Fibroblast of villous mesenchyme (primary cell): ENCODE data around the gene PHGDH. TPM values are rescaled to one million over a fixed set of nuclear protein-coding genes. Genes with fewer than 3 reads are reported as not detected.

Source experiments
- DNase-seq: peaks from one replicate; pipeline ENCODE4 v3.0.0-alpha.2; 2010; ENCODE audit warnings: low read depth
- H3K4me3 ChIP-seq: 2 replicates; pipeline ENCODE4 v1.5.1; 2011; ENCODE audit warnings: low read depth, mild to moderate bottlenecking, low read length
- CTCF ChIP-seq: IDR thresholded peaks from 2 replicates; pipeline ENCODE4 v1.5.1; 2012; ENCODE audit warnings: low read depth, mild to moderate bottlenecking, low read length; ENCODE audit not compliant: insufficient read depth
- total RNA-seq: library from RNA; depleted of rRNA; stranded (reverse); fragments of >200 nt; gene quantifications from 2 replicates; pipeline ENCODE4 v1.2.3, GENCODE V29; 2012

The PHGDH gene
- total RNA-seq, 1 donor: 80.7 TPM

GRCh38 chr1:119787776-119788175, 76.0 kb downstream of the PHGDH start:
- no peak for TF ChIP-seq CTCF
- no peak overlapping the region for H3K4me3 ChIP-seq
- DNase-seq: peak; percentile 82

GRCh38 chr1:119790451-119791198, 78.9 kb downstream of the PHGDH start:
- H3K4me3 ChIP-seq: no peak overlapping the region
- TF ChIP-seq CTCF: no peak
- DNase-seq: no peak

DNA sequence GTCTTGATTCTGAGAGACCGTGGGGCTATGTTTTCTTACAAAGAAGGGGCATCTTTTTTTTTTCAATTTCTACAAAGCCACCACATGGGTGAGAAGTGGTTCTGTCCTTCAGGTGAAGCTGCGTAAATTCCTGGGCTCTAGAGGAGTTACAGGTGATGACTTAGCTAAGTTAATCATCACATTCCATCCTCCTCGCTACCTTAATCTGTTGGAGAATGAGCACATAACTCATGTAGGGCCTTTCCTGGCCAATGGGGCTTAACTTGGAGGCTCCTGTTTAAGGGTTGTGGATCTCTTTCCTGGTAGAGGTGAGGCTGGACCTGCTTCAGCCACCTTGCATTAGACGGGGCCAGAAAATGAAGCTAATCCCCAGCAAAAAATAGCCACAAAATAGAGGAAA, 79.6 kb downstream of the PHGDH start:
- no peak overlapping the region for H3K4me3 ChIP-seq
- TF ChIP-seq CTCF: no peak
- DNase-seq: no peak

Other genes with a start within 250 kb of the PHGDH start
- 2.6 TPM in 1 of 2 replicates, not detected in the other for gene HSD3B1, start 204.7 kb upstream of the PHGDH start, total RNA-seq
- gene ZNF697, start 63.7 kb upstream of the PHGDH start, total RNA-seq: 13.2 and 14.2 TPM in 2 replicates
- gene HMGCS2, start 57.0 kb downstream of the PHGDH start, total RNA-seq: not detected in 2 replicates
- not detected in 2 replicates for gene REG4, start 99.5 kb downstream of the PHGDH start, total RNA-seq
- under 0.01 TPM in 1 of 2 replicates, not detected in the other for gene ADAM30, start 184.6 kb downstream of the PHGDH start, total RNA-seq